ENCODE results near the gene ZDHHC14.

Gene ZDHHC14

DNA sequence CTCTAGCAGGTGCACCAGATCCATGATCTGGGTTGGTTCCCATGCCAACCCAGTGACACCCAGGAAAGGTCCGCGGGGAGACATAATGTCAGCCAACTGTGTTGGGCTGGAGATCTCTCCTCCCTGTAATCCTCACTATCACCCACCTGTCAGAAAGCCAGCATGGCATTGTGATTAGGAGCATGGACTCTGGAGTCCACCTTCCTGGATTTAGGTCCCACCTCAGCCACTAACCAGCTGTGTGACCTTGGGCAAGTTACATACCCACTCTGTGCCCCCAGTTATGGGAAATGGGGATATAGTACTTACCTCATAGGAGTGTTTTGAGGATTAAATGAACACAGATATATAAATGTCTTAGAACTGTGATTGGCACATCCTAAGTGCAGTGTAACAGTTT is 97.9 kb downstream of the ZDHHC14 start:
- no peak for DNase-seq (ENCODE audit: low spot score)
- TF ChIP-seq, protein P1, sequence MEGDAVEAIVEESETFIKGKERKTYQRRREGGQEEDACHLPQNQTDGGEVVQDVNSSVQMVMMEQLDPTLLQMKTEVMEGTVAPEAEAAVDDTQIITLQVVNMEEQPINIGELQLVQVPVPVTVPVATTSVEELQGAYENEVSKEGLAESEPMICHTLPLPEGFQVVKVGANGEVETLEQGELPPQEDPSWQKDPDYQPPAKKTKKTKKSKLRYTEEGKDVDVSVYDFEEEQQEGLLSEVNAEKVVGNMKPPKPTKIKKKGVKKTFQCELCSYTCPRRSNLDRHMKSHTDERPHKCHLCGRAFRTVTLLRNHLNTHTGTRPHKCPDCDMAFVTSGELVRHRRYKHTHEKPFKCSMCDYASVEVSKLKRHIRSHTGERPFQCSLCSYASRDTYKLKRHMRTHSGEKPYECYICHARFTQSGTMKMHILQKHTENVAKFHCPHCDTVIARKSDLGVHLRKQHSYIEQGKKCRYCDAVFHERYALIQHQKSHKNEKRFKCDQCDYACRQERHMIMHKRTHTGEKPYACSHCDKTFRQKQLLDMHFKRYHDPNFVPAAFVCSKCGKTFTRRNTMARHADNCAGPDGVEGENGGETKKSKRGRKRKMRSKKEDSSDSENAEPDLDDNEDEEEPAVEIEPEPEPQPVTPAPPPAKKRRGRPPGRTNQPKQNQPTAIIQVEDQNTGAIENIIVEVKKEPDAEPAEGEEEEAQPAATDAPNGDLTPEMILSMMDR (conservative IDR thresholded peaks at IDR 0.05; ENCODE audit: low read depth), result no peak
- no peak overlapping the region for H3K27ac ChIP-seq
- CTCF ChIA-PET, result no interaction called here
- POLR2A ChIA-PET (ENCODE audit: low non-redundant PET), result no interaction called here

DNA sequence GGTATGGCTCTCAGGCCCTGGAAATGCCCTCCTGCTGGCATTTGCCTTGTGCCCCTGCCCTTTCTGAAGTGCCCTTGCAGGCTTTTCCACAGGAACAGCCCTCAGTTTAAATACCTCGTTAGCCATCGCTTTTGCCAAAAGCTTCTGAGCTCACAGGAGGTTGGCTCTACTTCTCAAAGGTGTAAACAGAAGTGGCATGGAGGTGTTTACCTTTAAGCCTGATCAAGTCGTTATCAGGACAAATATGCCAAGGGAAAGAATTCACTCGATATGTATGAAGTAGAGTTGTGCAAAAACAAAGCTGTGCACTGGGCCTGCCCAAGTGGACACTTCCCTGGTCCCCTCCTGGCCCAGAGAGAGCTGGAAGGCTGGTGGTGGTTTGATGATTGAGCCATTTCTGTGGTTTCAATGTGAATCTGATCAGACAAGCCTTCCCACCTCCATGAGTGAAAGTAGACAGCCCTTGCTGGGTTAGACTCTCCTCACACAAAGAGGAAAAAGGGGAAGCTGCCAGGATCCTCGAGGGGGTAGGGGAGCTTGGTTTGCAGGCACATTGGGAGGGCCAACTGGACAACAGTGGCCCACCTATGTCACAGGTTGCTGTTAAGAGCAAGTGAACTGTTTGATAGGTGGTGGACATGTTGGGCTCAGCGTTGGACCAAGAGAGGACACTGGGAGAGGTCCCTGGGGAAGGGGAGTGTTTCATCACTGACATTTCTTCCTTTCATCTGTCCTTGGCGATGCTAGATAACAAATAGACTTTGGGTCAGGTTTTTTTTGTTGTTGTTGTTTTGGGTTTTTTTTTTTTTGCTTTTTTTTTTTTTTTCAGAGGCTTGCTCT is 98.7 kb downstream of the ZDHHC14 start:
- POLR2A ChIA-PET (ENCODE audit: low non-redundant PET), result interaction anchor here (0.7 kb wide), 1 partner anchor 229 kb away, joined by 3 read pairs; no protein-coding TSS in a partner anchor
- TF ChIP-seq, protein P1 (conservative IDR thresholded peaks at IDR 0.05; ENCODE audit: low read depth), result no peak
- CTCF ChIA-PET, result no interaction called here

DNA sequence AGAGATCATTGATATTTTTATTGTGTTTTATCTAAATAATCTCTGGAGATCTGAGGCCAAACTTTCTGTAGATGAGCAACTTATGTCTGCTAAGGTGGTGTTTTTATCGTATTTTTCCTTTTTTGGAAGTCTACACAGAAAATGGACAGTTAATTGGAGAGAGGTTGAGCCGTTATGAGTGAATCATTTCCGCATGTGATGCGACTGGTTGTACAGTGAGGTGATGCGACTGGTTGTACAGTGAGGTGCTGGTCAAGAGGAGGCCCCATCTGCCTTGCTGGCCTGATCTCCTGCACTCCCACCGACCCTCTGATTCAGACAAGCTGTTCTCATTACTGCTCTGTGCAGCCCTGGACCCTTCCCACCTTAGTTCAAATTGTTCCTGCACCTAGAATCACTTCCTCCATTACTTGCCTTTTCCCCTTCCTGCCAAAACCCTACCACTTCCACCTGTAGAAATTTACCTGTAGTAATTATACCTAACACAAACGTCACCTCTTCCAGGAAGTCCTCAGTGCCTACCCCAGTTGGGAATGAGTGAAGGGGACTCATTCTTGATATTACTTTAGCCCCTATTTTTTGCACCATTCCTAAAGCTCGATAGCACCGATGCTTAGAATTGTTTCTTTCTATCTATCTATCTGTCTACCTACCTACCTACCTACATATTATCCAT is 100.3 kb downstream of the ZDHHC14 start:
- TF ChIP-seq, protein P1 (conservative IDR thresholded peaks at IDR 0.05; ENCODE audit: low read depth), result no peak
- ChIA-PET CTCF (interaction anchor here (0.7 kb wide), 1 partner anchor 29 kb away, joined by 3 read pairs; no protein-coding TSS in a partner anchor), POLR2A (ENCODE audit: low non-redundant PET) (interaction anchor here (0.5 kb wide), 1 partner anchor 60 kb away, joined by 3 read pairs; no protein-coding TSS in a partner anchor)
- DNase-seq (ENCODE audit: low spot score), result no peak
- H3K27ac ChIP-seq, result no peak overlapping the region

More for the DNA sequence above, 98.7 kb downstream of the ZDHHC14 start:
- DNase-seq (ENCODE audit: low spot score), result no peak
- H3K27ac ChIP-seq, result no peak overlapping the region

DNA sequence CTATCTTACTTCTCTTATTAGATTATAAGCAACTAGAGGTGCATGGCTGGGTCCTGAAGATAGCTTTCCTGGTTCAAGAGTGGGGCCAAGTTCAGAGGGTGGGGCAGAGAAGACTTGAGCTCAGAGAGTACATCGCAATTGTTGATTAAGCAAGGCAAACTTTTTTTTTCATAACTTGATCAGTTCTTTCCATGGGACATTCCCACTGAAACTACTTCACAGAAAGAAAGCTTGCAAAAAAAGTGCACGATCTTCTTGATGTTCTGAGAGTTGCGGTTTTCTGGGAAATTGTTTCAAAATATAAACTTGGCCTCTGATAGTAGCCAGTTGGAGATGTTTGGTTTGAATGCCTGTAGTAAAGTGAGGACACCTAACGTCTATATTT is 100.9 kb downstream of the ZDHHC14 start:
- CTCF ChIA-PET, result no interaction called here
- POLR2A ChIA-PET (ENCODE audit: low non-redundant PET), result interaction anchor here (0.5 kb wide), 1 partner anchor 60 kb away, joined by 3 read pairs; no protein-coding TSS in a partner anchor
- no peak for DNase-seq (ENCODE audit: low spot score)
- no peak overlapping the region for H3K27ac ChIP-seq
- TF ChIP-seq, protein P1 (conservative IDR thresholded peaks at IDR 0.05; ENCODE audit: low read depth), result no peak

DNA sequence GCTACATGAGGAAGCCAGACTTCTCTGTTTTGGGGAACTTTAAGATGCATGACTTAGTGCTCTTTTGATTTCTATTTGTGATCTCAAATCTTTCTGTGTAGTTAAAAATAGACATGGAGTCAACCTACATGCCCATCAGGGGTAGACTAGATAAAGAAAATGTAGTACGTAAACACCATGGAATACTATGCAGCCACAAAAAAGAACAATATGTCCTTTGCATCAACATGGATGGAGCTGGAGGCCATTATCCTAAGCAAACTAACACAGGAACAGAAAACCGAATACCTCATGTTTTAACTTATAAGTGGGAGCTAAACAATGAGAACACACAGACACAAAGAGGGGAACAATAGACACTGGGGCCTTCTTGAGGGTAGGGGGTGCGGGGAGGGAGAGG is 102.8 kb downstream of the ZDHHC14 start:
- TF ChIP-seq, protein P1 (conservative IDR thresholded peaks at IDR 0.05; ENCODE audit: low read depth), result no peak
- DNase-seq (ENCODE audit: low spot score), result no peak
- H3K27ac ChIP-seq, result no peak overlapping the region
- POLR2A ChIA-PET (ENCODE audit: low non-redundant PET), result no interaction called here
- CTCF ChIA-PET, result no interaction called here

DNA sequence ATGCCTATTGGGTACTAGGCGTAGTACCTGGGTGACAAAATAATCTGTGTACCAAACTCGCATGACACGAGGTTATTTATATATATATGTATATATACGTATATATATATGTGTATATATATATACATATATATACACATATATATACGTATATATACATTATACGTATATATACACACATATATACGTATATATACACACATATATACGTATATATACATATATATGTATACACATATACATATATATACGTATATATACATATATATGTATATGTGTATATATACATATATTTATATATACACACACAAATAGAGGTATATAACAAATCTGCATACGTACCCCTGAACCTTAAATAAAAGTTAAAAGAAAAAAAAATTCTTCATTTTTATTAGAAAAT is 103.2 kb downstream of the ZDHHC14 start:
- CTCF ChIA-PET, result interaction anchor here (0.7 kb wide), 1 partner anchor 139 kb away, joined by 3 read pairs; no protein-coding TSS in a partner anchor
- TF ChIP-seq, protein P1 (conservative IDR thresholded peaks at IDR 0.05; ENCODE audit: low read depth), result no peak
- no peak for DNase-seq (ENCODE audit: low spot score)
- POLR2A ChIA-PET (ENCODE audit: low non-redundant PET), result no interaction called here
- no peak overlapping the region for H3K27ac ChIP-seq

All from RWPE1 (cell line).